PFSK-1 (cell line): Measurements from ENCODE around the gene INPP5F.

ENCODE experiments used
- FOXP2 ChIP-seq: optimal IDR thresholded peaks from 2 replicates; pipeline ENCODE3; 2011; ENCODE audit warnings: borderline replicate concordance, control low read depth, inconsistent platforms; ENCODE audit not compliant: insufficient read depth; ENCODE audit errors: extremely low read length, extremely low read depth
- POLR2AphosphoS5 ChIP-seq: IDR thresholded peaks from 2 replicates; pipeline ENCODE4 v1.6.1; 2012; ENCODE audit warnings: low read depth, mild to moderate bottlenecking, control low read depth, low read length, moderate library complexity
- TAF1 ChIP-seq: IDR thresholded peaks from 2 replicates; pipeline ENCODE4 v1.6.1; 2012; ENCODE audit warnings: low read length, control low read depth, borderline replicate concordance; ENCODE audit not compliant: insufficient read depth
- TF ChIP-seq, protein P1 (sequence below), 2 experiments: IDR thresholded peaks; 2 replicates each; pipeline versions ENCODE4 v1.6.1 to v1.8.0; 2011 to 2012; ENCODE audit warnings: low read depth in 2 of 2, low read length in 2 of 2, control low read depth in 1 of 2, inconsistent platforms in 1 of 2, mild to moderate bottlenecking in 1 of 2, moderate library complexity in 1 of 2; ENCODE audit not compliant: insufficient read depth in 1 of 2

DNA sequence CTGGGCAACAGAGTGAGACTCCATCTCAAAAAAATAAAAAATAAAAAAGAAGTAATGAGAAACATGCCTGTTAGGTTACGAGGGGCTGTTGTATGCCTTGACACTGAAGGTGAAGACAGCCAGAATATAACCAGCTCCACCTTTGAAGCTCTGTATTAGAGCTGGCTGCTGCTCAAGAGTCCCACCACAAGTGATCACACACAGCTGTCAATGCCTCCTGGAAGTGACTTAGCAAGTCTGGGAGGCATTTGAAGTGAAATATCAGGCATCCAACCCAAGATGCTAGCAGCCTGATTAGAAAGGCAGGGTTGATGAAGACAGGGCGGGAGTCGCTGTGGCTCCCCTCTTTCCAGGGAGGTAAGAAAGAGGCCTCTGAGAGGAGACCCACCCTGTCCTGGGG lies 34.1 kb upstream of the INPP5F start:
- no peak for TF ChIP-seq POLR2AphosphoS5
- no peak for TF ChIP-seq FOXP2
- TF ChIP-seq TAF1: no peak
- TF ChIP-seq, protein P1, sequence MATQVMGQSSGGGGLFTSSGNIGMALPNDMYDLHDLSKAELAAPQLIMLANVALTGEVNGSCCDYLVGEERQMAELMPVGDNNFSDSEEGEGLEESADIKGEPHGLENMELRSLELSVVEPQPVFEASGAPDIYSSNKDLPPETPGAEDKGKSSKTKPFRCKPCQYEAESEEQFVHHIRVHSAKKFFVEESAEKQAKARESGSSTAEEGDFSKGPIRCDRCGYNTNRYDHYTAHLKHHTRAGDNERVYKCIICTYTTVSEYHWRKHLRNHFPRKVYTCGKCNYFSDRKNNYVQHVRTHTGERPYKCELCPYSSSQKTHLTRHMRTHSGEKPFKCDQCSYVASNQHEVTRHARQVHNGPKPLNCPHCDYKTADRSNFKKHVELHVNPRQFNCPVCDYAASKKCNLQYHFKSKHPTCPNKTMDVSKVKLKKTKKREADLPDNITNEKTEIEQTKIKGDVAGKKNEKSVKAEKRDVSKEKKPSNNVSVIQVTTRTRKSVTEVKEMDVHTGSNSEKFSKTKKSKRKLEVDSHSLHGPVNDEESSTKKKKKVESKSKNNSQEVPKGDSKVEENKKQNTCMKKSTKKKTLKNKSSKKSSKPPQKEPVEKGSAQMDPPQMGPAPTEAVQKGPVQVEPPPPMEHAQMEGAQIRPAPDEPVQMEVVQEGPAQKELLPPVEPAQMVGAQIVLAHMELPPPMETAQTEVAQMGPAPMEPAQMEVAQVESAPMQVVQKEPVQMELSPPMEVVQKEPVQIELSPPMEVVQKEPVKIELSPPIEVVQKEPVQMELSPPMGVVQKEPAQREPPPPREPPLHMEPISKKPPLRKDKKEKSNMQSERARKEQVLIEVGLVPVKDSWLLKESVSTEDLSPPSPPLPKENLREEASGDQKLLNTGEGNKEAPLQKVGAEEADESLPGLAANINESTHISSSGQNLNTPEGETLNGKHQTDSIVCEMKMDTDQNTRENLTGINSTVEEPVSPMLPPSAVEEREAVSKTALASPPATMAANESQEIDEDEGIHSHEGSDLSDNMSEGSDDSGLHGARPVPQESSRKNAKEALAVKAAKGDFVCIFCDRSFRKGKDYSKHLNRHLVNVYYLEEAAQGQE (IDR thresholded peaks at IDR 0.05; ENCODE audit: insufficient read depth in 1 of 2, low read depth in 2 of 2, low read length in 2 of 2): no peak
